Suppressor macrophage treated with lipopolysaccharide for 4 hours (primary cell): ENCODE measurements around the gene PUS3.

Experiments used
- DNase-seq: peaks from one replicate; pipeline ENCODE4 v3.0.0-alpha.2; 2020

Gene PUS3, protein sequence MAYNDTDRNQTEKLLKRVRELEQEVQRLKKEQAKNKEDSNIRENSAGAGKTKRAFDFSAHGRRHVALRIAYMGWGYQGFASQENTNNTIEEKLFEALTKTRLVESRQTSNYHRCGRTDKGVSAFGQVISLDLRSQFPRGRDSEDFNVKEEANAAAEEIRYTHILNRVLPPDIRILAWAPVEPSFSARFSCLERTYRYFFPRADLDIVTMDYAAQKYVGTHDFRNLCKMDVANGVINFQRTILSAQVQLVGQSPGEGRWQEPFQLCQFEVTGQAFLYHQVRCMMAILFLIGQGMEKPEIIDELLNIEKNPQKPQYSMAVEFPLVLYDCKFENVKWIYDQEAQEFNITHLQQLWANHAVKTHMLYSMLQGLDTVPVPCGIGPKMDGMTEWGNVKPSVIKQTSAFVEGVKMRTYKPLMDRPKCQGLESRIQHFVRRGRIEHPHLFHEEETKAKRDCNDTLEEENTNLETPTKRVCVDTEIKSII

DNA sequence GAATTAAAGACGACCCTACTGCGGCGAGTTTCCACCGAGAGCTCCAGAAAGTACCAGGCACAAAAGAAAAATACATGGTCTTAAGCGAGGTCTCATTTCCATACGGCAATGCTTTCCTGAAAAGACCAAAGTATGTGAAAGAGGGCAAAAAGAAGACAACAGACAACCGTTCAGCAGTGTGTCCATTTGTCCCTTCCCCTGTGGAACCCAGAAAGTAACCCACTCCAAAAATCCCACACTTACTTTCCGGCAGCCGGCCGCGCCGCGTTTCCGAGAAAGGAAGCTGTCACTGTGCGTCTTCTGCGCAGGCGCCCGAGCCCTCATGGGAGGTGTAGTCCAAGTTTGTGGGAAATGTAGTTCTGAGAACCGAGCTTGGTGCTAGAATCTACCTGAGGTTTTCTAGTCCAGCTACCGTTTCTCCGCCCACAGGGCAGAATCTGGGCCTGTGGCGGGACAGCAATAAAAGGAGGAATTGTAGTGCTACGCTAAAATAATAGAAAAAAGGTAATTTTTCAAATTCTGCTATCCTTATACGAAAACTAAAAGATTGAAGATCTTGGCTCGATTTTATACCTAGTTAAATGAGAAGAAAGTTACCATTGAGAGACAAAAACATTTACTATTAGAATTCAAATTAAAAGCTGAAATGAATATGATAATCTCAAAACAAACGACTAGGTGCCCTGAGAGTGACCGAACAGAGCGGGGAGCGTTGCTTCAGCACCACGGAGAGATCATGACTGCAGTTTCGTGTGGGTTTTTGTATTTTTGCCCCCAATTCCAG is at the start of gene PUS3:
TSS of gene PUS3 (minus strand) at position 280 of the 784 bp plus-strand sequence. CDS start 6,922 bp downstream, outside the sequence.
- peak; percentile 91 for DNase-seq

DNA sequence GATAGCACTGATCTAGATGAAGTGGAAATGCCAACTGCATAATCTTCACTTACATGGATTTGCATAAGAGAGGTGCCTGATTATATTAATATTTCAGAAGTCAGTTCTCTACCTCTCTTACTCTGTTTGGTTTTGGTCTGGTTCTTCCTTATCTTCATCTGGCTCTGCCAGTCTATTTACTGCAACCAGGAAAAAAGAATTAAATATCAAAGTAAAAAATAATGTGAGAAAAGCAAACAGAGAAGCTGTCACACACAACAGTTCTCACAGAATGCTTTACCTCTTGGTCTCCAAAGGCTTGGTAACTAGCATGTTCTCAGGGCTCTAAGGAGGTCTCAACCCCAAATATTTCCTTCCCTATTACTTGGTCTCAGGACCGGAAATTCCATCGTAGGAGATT is 49.6 kb upstream of the PUS3 start:
- no peak for DNase-seq

DNA sequence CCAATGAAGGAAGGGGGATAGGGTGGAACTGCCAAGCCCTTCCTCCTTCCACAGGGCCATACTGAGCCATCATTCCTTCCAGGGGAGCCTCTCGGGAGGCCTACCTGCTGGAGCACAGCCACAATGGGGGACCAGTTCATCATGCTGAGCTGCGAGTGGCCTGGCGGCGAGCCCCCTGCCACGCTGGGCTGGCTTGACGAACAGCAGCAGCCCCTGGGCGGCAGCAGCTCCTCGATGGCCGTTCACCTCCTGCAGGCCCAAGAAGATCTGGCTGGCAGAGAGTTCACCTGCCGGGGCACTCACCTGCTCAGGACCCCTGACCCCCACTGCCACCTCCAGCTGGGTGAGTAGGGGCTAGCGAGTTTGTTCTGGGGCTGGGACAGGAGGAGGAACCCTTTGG is 48.7 kb upstream of the PUS3 start:
- DNase-seq, result no peak

DNA sequence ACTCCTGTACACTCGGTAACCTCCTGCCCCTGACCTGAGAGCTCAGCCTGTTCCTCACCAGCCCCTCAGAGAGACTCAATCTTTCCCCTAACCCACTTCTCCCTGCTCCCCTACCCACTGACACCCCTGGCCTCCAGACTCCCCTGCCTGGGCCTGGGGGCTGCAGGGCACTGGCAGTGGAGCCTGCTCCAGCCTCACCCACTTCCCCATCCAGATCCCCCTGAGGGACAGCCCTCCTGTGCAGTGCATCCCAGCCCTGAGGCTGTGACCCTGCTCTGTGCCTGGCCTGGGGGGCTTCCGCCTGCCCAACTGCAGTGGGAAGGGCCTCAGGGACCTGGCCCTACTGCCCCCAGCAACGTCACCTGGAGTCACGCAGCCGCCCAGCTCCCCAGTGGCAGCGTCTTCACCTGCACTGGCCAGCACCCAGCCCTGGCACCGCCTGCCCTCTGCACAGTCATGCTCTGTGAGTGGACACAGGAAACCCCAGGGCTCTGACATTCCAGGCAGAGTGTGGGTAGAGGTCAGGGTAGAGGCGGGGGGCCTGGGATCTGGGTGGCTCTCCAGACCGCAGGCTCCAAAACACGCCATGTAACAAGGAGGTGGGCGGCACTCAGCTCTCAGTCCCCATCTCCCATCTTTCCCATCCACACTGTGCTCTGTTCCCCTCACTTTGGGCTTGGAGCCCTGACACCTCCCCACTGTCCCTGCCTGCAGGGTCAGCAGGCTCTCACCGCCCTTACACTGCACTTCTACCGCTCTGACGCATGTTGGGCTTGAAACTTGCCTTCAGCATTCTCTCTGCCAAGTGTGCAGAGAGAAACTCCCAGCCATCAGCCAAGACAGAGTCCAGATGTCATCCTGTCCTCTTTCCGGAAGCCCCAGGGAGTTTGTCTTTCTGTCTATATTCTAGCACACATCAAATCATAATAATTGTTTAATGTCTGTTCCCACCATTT is 48.0 kb upstream of the PUS3 start:
- no peak for DNase-seq

DNA sequence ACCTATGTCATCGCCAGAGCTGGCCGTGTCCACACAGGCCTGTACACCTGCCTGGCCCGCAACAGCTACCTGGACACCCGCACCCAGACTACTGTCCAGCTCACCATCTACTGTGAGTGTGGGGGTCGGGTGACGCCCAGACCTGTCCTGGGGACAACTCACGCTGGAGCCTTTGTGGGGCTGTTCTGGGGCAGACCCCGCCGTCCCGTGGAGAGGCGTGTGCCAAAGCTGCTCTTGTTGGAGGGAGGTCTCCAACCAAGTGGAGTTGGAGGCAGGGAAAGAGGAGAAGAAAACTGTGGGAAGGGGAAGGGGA is 47.1 kb upstream of the PUS3 start:
- DNase-seq, result no peak

DNA sequence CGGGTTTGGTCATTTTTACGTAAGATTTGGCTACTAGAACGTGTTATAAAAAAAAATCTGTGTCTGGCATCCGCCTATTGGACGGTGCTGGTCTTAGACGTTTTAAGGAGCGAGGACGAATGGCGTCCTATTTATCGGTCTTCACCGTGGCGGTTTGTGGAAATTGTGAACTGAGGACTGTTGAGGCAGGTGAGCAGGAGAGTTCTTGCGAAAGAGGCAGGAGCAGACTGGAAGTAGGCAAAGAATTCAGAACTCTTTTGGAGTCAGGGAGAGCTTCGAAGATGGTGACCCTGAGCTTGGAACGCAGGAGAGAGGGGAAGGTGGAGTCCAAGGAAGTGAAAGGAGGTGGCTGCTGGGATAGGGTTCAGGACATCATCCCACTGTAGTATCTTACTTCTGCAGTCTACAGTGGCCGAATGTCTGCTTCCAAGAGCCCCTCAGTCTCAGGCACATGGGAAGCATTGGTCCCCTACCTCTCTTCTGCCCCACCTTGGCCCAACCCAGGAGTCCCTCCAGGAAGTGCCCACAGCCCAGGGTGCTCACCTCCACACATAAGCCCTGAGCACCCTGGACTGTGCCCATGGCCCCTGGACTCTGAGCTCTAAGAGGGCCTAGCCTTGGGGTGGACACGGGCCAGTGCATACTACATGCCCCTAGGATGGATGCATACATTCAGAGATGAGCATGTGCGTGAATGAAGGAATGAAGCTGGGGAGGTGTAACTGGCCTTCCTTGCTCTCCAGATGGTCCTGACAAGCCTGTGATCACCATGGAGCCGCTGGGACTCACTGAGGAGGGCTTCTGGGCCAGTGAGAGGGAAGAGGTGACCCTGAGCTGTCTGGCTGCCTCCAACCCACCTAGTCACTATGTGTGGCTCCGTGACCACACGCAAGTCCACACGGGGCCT is 46.5 kb upstream of the PUS3 start:
- DNase-seq, result no peak

DNA sequence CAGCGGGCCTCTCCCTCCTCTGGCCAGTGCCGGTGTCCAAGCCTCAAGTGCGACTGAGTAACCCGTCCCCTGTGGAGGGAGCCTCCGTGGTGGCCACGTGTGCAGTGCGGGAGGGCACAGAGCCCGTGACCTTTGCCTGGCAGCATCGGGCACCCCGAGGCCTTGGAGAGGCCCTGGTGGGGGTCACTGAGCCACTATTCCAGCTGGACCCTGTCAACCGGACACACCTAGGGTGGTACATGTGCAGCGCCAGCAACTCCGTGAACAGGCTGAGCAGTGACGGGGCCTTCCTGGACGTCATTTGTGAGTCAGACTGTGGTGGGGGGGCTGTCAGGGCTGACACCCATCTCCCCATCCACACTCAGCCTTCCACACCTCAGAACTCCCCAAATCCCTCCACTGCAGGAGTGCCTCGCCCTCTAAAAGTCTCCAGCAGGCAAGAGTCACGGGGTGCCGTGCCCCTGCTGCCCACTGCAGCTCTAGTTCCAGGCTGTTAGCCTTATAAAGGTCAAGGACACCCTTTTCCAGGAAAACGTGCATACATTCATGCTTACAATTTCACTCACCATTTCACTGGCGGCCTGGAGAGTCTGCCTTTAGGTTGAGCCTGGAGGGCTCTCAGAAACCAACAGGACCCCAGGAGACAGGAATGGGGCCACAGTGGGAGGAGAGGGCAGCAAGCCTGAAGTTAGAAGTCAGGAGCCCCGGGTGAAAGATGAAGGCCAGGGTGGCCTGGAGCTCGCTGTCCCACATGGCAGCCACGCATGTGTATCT is 45.5 kb upstream of the PUS3 start:
- no peak for DNase-seq

DNA sequence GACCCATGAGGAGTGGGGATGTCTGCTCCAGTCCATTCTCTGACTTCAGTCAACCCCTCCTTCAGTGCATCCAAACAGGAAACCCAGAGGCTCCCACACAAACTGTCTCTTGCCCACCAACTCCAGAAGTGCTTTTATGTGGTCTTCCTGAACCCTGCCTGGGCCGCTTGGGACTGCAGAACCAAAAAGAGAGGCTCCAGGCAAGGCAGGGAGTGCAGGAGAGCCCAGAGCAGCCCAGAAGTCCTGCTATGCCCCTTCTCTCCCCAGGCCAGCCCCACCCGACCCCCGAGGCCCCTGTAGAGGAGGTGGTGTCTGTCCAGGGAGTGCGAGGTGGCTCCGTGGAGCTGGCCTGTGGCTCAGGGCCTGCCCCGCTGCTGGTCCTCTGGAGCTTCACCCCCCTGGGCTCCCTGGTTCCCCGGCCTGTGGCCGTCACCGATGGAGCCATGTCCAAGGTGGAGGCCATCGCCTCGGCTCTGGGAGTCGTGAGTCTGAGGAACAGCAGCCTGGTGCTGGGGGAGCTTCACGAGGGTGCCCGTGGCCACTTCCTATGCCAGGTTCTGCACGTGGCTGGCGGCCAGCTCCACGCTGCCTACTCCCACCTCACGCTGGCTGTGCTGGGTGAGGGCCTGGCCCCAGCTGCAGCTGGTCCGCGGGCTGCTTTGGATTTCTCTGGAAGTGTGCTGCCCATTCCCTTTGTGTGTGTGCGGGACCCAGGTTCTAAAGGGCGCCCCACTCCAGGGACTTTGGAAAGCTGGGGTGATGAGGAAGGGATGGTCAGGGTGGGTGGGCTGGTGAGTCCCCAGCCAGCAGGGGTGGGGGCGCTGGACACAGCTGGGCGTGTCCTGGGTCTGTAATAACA is 44.6 kb upstream of the PUS3 start:
- no peak for DNase-seq

DNA sequence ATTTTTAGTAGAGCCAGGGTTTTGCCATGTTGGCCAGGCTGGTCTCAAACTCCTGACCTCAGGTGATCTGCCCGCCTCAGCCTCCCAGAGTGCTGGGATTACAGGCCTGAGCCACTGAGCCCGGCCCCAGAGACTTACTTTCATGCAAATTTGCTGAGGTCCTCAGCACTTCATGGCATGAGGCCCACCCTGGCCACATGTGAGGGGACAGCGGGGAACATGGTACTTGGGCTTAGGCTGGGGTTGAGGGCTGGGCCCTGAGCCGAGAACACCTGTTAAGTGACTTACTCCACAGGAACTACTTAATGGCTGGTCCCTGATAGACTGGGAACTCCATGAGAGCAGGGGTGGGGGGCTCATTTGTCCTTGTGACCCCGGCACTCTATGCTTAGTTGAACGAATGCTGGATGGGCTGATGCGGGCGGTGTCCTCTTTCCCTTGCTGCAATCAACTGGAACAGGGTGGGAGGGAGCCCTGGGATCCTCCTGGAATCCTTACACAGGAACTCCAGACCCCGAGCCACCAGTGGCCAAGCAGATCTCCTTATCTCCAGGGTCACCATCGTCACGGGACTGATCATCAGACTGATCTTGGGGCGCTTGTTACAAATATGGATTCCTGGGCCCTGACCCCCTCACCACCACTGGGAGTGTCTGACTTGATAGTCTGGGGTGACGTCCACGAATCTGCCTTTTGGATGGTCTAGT is 43.9 kb upstream of the PUS3 start:
- no peak for DNase-seq

DNA sequence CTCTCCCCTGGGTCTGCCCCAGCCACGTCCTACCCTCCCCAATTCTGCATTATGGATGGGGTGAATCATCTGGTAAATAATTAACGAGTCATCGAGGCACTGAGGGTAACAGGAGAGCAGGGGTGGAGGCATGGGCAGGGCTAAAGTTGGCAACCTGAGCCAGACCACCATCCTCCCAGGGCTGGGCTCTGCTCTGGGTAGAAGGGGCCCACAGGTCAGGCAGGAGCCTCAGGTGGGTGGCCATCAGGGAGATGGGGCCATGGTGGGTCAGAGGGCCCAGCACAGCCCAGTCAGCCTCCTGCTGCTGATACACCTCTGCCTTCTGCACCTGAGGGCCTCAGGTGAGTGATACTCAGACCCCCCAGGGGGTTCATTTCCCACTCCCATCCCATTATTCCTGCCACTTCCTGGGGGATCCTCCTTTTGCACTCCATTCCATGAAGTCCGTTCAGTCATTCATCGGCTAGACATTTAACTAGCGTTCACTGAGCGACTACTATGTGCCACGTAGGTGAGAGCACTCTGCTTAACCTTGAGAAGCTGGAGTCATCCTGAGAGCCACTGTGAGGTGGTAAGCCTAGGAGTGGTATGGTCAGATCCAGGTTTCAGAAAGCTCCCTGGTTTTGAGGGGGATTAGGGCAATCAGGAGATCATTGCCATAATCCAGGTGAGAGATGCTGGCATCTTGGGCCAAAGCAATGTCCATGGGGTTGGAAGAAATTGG is 43.0 kb upstream of the PUS3 start, which contains the start of gene VSIG10L2:
TSS of gene VSIG10L2 (plus strand) at position 248 of the 724 bp plus-strand sequence. CDS start at position 260, 12 bp downstream.
- no peak for DNase-seq

DNA sequence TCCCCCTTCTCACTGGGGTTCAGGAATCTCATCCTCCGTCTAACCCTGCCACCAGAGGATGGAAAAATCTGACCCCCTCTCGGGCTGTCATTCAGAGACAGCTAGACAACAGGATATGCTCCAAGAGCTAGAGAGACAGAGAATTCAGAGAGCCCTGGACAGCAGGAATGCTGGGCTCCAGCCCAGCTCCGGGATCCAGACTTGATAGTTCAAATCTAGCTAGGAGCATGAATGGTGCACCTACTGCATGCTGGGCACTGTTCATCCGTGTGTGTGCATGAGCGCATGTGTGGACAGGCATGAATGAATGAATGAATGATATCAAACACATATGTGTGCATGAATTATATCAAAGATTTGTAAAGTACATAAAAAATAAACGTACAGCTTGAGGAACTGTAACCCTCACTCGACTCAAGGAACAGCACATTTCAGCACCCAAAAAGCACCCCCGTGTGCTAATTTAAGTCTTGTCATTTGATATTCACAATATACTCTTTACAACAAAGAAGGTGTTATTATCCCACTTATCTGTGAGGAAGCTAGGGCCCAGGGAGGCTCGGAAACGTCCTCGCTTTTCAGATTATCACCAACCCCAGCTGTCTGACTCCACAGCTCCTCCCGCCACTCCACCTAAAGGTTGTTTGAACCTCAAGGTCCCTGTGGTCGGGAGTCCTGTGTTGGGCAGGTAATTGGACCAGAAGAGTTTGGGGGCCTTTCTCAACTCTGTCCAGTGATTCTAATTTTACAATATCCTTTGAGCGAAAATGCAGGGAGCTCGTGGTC is 42.2 kb upstream of the PUS3 start:
- DNase-seq, result no peak

DNA sequence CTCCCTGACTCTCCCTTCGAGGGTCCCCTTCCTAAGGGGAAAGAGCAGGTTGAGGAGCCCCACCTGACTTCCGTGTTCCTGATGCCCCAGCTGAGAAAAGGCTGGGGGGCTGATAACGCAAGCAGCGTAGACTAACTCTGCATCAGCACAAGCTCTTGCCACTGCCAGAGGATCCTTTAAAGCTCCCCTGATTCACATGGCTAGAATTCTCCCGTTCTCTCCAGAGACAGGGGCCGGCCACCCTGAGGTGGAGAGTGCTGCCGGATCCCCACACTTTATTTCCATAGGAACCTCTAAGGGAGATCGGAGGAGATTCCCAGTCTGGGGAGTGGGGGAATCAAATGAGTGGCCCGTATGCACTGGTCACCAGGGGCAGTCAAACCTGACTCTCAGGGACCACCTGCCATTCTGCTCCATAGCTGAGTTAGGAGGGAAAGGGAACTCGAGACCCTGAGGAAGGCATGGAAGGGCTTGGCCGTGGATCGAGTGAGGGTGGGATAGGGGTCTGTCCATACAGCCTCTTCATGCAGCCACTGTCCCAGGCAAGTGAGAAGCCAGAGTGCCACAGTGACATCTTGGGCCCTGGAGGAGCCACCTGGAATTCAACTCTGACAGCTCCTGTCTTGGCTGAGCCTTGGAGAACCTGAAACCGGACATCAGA is 41.5 kb upstream of the PUS3 start:
- DNase-seq, result no peak

DNA sequence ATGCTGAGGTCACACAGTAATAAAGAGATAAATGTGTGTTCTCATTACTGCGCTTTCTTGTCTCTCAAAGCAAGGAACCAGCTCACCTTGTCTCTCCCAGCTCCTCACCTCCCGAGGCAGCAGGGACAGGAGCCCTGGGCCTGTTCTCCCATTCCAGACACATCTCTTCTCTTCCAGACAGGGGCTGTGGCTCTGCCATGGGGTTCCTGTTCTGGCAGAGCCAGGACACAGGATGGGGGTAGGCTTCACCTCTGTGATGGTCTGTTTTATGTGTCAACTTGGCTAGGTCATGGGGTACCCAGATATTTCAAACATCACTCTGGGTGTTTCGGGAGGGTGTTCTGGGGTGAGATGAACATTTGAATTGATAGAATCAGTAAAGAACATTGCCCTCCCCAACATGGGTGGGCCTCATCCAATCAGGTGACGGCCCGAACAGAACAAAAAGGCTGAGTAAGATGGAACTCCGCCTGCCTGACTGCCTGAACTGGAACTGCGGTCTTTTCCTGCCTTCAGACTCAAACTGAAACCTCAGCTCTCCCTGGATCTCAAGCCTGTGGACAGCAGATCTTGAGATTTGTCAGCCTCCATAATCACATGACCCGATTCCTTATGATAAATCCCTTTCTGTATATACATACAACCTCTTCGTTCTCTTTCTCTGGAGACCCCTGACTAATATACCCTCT is 40.8 kb upstream of the PUS3 start:
- no peak for DNase-seq

DNA sequence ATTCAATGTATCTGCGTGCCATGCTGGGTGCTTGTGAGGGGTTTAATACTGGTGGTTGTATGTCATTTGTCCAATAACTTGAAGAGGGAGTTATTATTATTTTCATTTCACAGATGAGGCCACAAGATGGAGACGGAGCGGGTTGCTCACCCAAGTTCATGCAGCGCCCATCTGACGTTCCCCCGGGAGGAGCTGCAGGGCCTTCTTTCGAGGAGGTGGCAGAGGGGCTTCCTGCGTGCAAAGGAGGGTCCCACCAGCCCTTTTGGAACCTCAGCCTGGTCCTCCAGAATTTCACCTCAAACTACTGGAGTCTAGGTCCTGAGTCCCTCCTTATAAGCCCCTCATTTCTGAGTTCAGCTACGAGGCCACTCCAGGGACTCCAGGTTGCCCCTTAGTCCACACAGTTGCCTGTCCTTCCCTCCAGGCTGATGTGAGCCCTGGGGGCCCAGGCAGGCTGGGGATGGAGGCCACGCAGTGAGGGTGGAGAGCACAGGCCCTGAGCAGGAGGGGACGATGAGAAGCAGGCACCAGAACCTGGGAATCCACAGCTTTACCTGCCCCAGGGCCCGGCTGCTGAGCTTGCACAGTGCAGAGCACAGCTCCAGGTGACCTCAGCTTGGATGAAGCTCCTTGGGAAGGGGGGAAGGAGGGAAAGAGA is 39.9 kb upstream of the PUS3 start:
- no peak for DNase-seq

DNA sequence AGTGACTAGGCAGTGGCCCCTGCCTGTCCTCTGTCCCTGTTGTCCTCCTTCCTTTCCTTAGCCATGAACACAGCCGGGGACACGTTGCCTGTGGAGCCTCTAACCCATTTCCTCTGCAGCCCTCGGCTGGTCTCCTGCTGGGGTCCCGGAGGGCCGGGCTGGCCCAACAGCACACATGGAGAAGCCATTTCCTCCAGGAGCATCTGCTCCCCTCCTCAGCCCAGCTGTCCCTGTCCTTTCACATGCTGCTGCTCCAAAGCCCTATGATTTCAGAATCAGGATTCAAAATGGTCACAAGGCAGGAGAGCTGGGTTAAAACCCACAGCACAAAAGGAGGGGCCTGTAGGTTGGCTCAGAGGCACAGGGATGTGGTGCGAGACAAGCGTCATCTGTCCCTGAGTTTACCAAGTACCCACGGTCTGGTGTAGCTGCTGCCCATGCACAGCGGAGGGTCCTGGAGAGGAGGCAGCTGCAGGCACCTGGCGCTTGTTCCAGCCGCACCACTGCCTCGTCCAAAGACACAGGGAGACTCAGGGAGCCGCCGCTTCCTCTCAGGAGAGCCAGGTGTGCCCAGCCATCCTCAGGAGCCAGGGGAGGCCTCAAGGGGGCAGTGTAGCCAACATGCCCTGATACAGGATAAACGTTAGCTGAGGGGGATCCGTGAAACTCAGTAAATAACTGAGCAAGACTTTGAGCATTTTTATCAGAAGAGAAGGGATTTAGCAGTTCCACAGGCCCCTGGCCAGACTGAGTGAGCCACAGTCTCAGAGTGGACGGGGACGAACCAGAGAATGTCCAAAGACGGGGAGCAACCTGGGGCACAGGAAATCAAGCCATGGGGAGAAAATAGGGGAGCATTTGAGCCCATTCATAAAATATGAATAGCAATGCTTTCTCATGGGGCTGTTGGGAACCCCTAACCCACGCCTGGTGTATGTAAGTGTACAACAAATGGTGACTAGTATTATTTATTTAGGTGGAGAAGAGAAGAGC is 38.9 kb upstream of the PUS3 start:
- peak; percentile 7 for DNase-seq
